Measurements from ENCODE around the gene HEPH.
"Not testable (repeated sequence)": the region's sequence is repeated elsewhere in the genome, so short reads cannot be mapped to it uniquely, and the experiment has no call there.

The HEPH gene

GRCh38 chrX:66163849-66164411, at the start of gene HEPH:
Gene HEPH, plus strand, starts transcription at chrX:66164247. Its CDS starts 6,324 bp downstream, at chrX:66170571.
- no peaks in the 10 kb centered on the region for H3K36me3 ChIP-seq (ENCODE audit: insufficient read depth, low read length)
- H3K4me3 ChIP-seq (ENCODE audit: low read depth, low read length) = no peak within 1 kb of the TSS
- H3K79me2 ChIP-seq (ENCODE audit: control insufficient read depth, insufficient read depth, low read length, unreplicated experiment) = no peaks in the 10 kb centered on the region
- no peak within 1 kb of the TSS for H3K27ac ChIP-seq (ENCODE audit: low read depth, low read length)
- no peaks in the 10 kb centered on the region for H3K27me3 ChIP-seq (ENCODE audit: insufficient read depth, low read length)
- H3K4me1 ChIP-seq (ENCODE audit: control insufficient read depth, insufficient read depth, low read length, unreplicated experiment) = no peaks in the 10 kb centered on the region
- no peak within 1 kb of the TSS for H2AFZ ChIP-seq (ENCODE audit: low read length, unreplicated experiment)

- not testable (repeated sequence) for H3K4me1 ChIP-seq (ENCODE audit: control insufficient read depth, insufficient read depth, low read length, unreplicated experiment); H3K27ac ChIP-seq (ENCODE audit: low read depth, low read length); H3K79me2 ChIP-seq (ENCODE audit: control insufficient read depth, insufficient read depth, low read length, unreplicated experiment); H3K27me3 ChIP-seq (ENCODE audit: insufficient read depth, low read length); H3K4me3 ChIP-seq (ENCODE audit: low read depth, low read length); H3K36me3 ChIP-seq (ENCODE audit: insufficient read depth, low read length); H2AFZ ChIP-seq (ENCODE audit: low read length, unreplicated experiment)
Measured at GRCh38 chrX:66118722-66119121, 45.3 kb upstream of the HEPH start.

- not testable (repeated sequence) for H3K27me3 ChIP-seq (ENCODE audit: insufficient read depth, low read length); H3K36me3 ChIP-seq (ENCODE audit: insufficient read depth, low read length); H3K79me2 ChIP-seq (ENCODE audit: control insufficient read depth, insufficient read depth, low read length, unreplicated experiment); H3K4me1 ChIP-seq (ENCODE audit: control insufficient read depth, insufficient read depth, low read length, unreplicated experiment); H3K4me3 ChIP-seq (ENCODE audit: low read depth, low read length); H3K27ac ChIP-seq (ENCODE audit: low read depth, low read length); H2AFZ ChIP-seq (ENCODE audit: low read length, unreplicated experiment)
Measured at GRCh38 chrX:66121354-66121753, 42.7 kb upstream of the HEPH start.

- Histone ChIP-seq H3K36me3 (ENCODE audit: insufficient read depth, low read length) (no peaks in the 10 kb centered on the region), H3K4me3 (ENCODE audit: low read depth, low read length) (no peak overlapping the region), H3K79me2 (ENCODE audit: control insufficient read depth, insufficient read depth, low read length, unreplicated experiment) (no peaks in the 10 kb centered on the region), H3K27me3 (ENCODE audit: insufficient read depth, low read length) (no peaks in the 10 kb centered on the region), H3K4me1 (ENCODE audit: control insufficient read depth, insufficient read depth, low read length, unreplicated experiment) (no peaks in the 10 kb centered on the region), H2AFZ (ENCODE audit: low read length, unreplicated experiment) (no peak overlapping the region), H3K27ac (ENCODE audit: low read depth, low read length) (no peak overlapping the region)
Measured at GRCh38 chrX:66126662-66127061, 37.4 kb upstream of the HEPH start.

GRCh38 chrX:66130469-66130868, 33.6 kb upstream of the HEPH start:
- no peak overlapping the region for H2AFZ ChIP-seq (ENCODE audit: low read length, unreplicated experiment)
- H3K27me3 ChIP-seq (ENCODE audit: insufficient read depth, low read length) = no peaks in the 10 kb centered on the region
- no peaks in the 10 kb centered on the region for H3K79me2 ChIP-seq (ENCODE audit: control insufficient read depth, insufficient read depth, low read length, unreplicated experiment)
- no peaks in the 10 kb centered on the region for H3K4me1 ChIP-seq (ENCODE audit: control insufficient read depth, insufficient read depth, low read length, unreplicated experiment)
- no peak overlapping the region for H3K27ac ChIP-seq (ENCODE audit: low read depth, low read length)
- no peak overlapping the region for H3K4me3 ChIP-seq (ENCODE audit: low read depth, low read length)
- no peaks in the 10 kb centered on the region for H3K36me3 ChIP-seq (ENCODE audit: insufficient read depth, low read length)

GRCh38 chrX:66135284-66135683, 28.8 kb upstream of the HEPH start:
- H3K79me2 ChIP-seq (ENCODE audit: control insufficient read depth, insufficient read depth, low read length, unreplicated experiment); H3K27me3 ChIP-seq (ENCODE audit: insufficient read depth, low read length); H2AFZ ChIP-seq (ENCODE audit: low read length, unreplicated experiment): not testable (repeated sequence)

GRCh38 chrX:66142351-66142750, 21.7 kb upstream of the HEPH start:
- Histone ChIP-seq H3K79me2 (ENCODE audit: control insufficient read depth, insufficient read depth, low read length, unreplicated experiment) (no peaks in the 10 kb centered on the region), H2AFZ (ENCODE audit: low read length, unreplicated experiment) (no peak overlapping the region), H3K27me3 (ENCODE audit: insufficient read depth, low read length) (no peaks in the 10 kb centered on the region), H3K4me3 (ENCODE audit: low read depth, low read length) (no peak overlapping the region), H3K4me1 (ENCODE audit: control insufficient read depth, insufficient read depth, low read length, unreplicated experiment) (no peaks in the 10 kb centered on the region), H3K27ac (ENCODE audit: low read depth, low read length) (no peak overlapping the region), H3K36me3 (ENCODE audit: insufficient read depth, low read length) (no peaks in the 10 kb centered on the region)

More at GRCh38 chrX:66135284-66135683, 28.8 kb upstream of the HEPH start:
- H3K27ac ChIP-seq (ENCODE audit: low read depth, low read length); H3K4me3 ChIP-seq (ENCODE audit: low read depth, low read length); H3K36me3 ChIP-seq (ENCODE audit: insufficient read depth, low read length); H3K4me1 ChIP-seq (ENCODE audit: control insufficient read depth, insufficient read depth, low read length, unreplicated experiment): not testable (repeated sequence)

- no peak overlapping the region for H2AFZ ChIP-seq (ENCODE audit: low read length, unreplicated experiment)
- H3K79me2 ChIP-seq (ENCODE audit: control insufficient read depth, insufficient read depth, low read length, unreplicated experiment) = no peaks in the 10 kb centered on the region
- no peaks in the 10 kb centered on the region for H3K4me1 ChIP-seq (ENCODE audit: control insufficient read depth, insufficient read depth, low read length, unreplicated experiment)
- H3K36me3 ChIP-seq (ENCODE audit: insufficient read depth, low read length) = no peaks in the 10 kb centered on the region
- no peak overlapping the region for H3K4me3 ChIP-seq (ENCODE audit: low read depth, low read length)
- H3K27ac ChIP-seq (ENCODE audit: low read depth, low read length) = no peak overlapping the region
- H3K27me3 ChIP-seq (ENCODE audit: insufficient read depth, low read length) = no peaks in the 10 kb centered on the region
Measured at GRCh38 chrX:66144258-66144657, 19.8 kb upstream of the HEPH start.

- Histone ChIP-seq H3K4me3 (ENCODE audit: low read depth, low read length) (no peak overlapping the region), H3K36me3 (ENCODE audit: insufficient read depth, low read length) (no peaks in the 10 kb centered on the region), H3K27ac (ENCODE audit: low read depth, low read length) (no peak overlapping the region), H3K79me2 (ENCODE audit: control insufficient read depth, insufficient read depth, low read length, unreplicated experiment) (no peaks in the 10 kb centered on the region), H2AFZ (ENCODE audit: low read length, unreplicated experiment) (no peak overlapping the region), H3K4me1 (ENCODE audit: control insufficient read depth, insufficient read depth, low read length, unreplicated experiment) (no peaks in the 10 kb centered on the region), H3K27me3 (ENCODE audit: insufficient read depth, low read length) (no peaks in the 10 kb centered on the region)
Measured at GRCh38 chrX:66149519-66149918, 14.5 kb upstream of the HEPH start.

- Histone ChIP-seq H3K79me2 (ENCODE audit: control insufficient read depth, insufficient read depth, low read length, unreplicated experiment) (no peaks in the 10 kb centered on the region), H3K4me3 (ENCODE audit: low read depth, low read length) (no peak overlapping the region), H3K4me1 (ENCODE audit: control insufficient read depth, insufficient read depth, low read length, unreplicated experiment) (no peaks in the 10 kb centered on the region), H3K27ac (ENCODE audit: low read depth, low read length) (no peak overlapping the region), H3K36me3 (ENCODE audit: insufficient read depth, low read length) (no peaks in the 10 kb centered on the region), H3K27me3 (ENCODE audit: insufficient read depth, low read length) (no peaks in the 10 kb centered on the region), H2AFZ (ENCODE audit: low read length, unreplicated experiment) (no peak overlapping the region)
Measured at GRCh38 chrX:66150163-66150562, 13.9 kb upstream of the HEPH start.

GRCh38 chrX:66162331-66162822, 1.7 kb upstream of the HEPH start:
- Histone ChIP-seq H3K27ac (ENCODE audit: low read depth, low read length) (no peak overlapping the region), H3K27me3 (ENCODE audit: insufficient read depth, low read length) (no peaks in the 10 kb centered on the region), H2AFZ (ENCODE audit: low read length, unreplicated experiment) (no peak overlapping the region), H3K79me2 (ENCODE audit: control insufficient read depth, insufficient read depth, low read length, unreplicated experiment) (no peaks in the 10 kb centered on the region), H3K4me3 (ENCODE audit: low read depth, low read length) (no peak overlapping the region), H3K4me1 (ENCODE audit: control insufficient read depth, insufficient read depth, low read length, unreplicated experiment) (no peaks in the 10 kb centered on the region), H3K36me3 (ENCODE audit: insufficient read depth, low read length) (no peaks in the 10 kb centered on the region)
